ENCODE measurements around the gene BCAS1. TPM values are rescaled to one million over a fixed set of nuclear protein-coding genes. Genes with fewer than 3 reads are reported as not detected.

Gene BCAS1
- polyA plus RNA-seq, 1 donor, result 4.2 TPM

DNA sequence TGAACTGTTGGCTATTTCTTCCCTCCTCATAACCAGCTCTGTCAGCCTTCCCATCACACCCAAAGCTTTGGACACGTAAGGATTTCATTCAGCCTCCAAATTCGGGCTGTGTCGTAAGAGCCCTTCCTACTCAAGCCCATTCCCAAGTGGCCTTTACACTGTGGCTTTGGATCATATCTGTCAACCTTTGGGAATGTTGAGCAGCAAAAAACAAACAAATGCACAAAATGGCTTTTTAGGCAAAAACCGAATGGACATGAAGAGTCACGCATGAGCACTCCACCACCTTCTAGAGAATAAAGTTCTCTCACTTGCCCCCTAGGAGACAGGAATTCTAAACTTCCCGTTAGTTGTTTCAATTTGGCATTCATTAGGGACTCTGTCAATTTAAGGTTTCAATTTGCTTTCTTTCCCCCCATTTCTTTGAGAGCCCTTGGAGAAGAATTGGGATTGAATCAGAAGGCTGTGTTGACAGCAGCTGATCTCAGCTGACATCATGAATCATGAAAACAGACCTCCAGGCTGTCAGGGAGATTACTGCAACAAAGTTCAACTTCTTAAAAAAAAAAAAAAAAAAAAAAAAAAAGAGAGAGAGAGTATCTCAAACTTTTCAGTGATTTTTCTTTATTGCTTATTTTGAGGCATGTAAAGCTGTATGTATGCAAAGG is 110.3 kb downstream of the BCAS1 start:
- no peak for DNase-seq

DNA sequence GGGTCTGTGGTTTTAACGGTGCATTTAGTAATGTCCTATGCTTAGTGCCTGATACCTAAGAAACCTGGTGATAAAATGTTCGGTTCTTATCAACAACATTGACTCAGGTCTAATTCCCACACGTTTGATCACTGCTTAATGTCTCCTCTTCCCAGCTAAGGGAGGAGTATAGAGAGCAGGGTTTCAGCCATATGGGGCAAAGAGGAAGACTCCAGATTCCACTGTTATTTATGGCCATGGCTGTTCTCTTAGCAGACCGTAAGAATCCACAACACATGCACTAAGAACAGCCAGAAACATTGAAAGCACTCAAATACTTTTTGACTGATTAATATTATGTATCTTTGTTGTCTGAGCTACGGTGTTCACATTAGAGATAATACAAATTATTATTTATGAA is 112.1 kb downstream of the BCAS1 start:
- no peak for DNase-seq

DNA sequence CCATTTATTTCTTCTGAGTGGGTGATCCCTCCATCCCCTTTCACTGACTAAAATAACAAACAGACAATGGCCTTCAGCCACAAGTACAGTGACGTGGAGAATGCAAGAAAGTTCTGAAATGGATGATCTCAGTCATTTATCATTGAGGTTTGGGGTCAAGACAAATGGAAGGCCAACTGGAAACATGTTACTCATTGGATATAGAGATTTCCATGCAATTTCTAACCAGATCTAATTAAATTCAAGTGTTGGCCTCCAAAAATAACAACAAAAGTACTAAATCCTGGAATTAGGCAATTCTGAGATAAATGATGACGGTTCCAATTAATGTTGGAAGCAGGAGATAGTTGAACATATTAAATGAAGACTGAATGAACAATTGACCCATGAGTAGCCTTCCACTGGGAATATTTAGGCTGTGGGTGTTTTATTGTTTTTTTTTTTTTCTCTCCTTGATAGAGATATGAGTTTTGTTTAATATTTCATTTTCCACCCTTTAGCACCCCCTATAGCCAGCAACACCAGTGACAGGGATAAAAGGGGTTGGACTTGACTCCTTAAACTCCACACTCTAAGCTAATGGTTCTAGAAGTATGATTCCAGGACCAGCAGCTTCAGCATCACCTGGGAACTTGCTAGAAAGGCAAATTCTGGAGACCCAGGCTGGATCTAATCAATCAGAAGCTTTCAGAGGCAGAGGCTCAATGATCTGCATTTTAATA is 112.8 kb downstream of the BCAS1 start:
- no peak for DNase-seq

DNA sequence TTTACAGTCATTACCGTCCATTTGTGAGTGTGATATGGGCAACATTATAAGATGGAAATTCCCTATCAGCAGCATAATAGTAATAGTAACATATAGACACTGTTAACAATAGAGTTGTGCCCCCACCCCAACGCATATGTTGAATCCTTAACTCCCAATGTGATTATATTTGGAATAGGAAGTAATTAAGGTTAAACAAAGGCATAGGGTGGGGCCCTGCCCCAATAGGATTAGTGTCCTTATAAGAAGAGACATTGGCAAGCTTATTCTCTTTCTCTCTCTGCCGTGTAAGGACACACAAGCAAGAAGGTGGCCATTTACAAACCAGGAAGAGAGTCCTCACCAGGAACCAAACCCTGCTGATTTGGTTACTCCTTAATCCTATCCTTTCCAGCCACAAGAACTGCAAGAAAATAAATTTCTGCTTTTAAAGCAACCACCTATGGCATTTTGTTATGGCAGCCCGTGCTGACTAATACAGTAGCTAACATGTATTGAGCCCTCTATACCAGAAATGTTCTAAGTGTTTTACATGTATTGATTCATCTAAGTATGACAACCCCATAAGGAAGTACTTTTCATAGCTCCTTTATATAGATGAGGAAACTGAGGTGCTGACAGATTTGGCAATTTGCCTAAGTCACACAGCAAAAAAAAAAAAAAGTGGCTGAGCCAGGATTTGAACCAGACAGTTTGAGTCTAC is 114.2 kb downstream of the BCAS1 start:
- no peak for DNase-seq

DNA sequence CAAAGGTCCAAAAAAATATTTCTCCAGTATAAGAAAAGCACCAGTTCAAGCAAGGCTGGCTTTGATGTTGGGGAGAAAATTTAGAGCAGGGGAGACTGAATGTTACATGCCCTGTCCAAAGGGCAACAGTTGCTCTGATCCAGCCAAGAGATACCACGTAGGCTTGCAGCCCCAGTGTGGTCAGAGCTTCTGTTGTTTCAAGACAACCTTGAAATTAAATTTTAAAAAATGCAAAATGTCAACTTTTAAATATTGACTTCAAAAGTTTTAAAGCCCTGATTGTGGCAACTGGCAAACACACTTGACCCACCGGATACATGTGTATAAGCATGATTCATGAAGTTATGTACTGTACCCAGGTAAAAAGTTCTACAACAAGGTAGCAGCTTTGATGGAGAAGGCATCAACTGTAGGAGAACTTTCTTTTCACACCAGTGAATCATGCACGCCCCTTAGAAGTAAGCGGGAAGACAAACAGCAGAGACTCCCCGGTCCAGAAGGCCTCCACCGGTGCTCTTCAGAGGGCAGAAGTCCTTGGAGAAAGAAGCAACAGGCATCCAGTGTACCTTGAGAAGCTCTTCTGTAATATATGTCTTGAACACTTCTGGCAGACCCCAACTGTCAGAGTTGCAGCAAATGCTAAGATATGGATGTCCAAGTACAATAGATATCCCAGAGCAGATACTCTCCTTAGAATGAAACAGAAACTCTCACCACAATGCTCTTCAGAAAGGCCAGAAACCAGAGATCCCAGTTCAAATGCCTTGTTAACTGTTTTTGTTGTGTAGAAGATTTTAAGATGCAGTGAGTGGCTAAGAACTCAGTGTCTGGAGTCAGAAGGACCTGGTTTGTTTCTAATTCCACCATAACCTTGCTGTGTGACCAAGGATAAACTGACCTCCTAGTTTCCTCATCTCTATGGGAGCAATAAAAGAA is 115.4 kb downstream of the BCAS1 start:
- DNase-seq, result no peak

DNA sequence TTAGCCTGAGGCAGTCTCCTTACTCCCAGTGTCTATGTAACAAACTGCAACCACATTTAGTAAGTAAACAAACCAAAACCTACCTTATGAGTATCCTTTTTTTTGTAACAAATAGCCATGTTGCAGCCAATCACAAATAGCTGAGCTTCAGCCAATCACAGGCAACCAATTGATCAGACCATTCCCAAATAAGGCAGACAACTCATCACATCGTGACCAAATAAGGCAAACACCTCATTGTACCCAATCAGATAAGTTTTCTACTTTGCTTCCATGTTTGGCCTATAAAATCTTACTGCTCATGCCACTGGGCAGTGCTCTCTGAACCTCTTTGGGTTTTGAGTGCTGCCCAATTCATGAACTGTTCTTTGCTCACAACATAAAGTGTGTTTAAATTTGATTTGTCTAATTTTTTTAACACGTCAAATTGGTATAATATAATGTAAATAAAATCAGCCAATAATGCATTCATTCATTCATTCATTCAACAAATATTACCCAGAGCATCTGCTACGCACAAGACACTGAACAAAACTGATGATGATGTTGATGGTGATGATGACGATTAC is 117.8 kb downstream of the BCAS1 start:
- DNase-seq, result no peak

DNA sequence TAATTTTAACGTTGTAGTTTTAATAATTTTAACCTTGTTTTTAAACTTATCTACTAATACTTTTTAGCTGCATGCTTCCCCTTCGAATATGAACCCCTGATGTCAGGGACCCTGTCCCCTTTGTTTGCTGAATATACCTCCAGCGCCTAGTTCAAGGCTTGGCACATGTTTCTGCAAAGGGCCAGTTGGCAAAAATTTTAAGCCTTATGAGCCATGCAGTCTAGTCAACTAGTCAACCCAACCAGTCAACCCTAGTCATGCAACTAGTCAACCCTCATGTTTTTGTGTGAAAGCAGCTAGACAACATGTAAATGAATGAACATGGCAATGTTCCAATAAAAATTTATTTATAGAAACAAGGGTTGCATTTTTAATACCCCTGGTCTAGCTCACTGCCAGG is 119.8 kb downstream of the BCAS1 start:
- no peak for DNase-seq

DNA sequence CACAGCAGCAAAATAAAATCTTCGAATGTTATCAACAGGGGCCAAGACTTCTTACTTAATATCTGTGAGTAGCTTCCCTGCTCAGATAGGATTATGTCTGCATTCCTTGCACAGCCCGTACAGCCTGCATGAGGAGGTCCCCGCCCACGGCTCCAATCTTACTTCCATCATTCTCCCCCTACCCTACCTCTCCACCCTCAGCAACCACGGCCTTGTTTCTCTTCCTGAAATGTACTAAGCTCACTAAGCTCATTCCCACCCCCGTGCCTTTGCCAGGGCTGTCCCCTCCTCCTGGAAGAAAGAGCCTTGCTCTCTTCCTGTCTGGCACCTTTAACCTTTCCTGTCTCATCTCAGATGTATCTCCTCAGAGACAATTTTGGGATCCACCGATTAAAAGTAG is 120.4 kb downstream of the BCAS1 start:
- no peak for DNase-seq

DNA sequence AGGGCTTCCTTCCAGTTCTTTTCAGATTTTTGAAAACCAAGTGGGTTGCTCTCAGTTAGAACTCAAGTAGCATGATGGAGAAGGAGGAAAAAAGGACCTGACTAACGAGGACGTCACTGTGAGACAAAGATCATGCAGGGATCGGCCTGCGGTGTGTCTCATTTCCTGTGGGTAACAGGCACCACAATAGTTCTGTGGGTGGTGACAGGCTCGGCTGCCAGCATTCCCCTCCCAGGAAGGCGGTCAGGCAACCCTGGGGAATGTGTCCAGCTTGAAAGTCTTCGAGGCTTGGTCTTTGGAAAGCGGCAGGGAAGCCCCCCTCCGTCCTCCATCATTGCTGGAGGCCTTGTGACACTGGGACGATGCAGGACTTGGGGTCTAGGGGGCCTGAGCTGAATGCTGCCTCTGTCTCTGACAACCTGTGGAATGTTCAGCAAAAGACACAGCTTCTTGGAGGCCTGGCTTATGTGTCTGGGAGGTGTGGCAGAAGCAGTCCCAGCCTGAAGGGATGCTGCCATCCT is 121.0 kb downstream of the BCAS1 start:
- no peak for DNase-seq

DNA sequence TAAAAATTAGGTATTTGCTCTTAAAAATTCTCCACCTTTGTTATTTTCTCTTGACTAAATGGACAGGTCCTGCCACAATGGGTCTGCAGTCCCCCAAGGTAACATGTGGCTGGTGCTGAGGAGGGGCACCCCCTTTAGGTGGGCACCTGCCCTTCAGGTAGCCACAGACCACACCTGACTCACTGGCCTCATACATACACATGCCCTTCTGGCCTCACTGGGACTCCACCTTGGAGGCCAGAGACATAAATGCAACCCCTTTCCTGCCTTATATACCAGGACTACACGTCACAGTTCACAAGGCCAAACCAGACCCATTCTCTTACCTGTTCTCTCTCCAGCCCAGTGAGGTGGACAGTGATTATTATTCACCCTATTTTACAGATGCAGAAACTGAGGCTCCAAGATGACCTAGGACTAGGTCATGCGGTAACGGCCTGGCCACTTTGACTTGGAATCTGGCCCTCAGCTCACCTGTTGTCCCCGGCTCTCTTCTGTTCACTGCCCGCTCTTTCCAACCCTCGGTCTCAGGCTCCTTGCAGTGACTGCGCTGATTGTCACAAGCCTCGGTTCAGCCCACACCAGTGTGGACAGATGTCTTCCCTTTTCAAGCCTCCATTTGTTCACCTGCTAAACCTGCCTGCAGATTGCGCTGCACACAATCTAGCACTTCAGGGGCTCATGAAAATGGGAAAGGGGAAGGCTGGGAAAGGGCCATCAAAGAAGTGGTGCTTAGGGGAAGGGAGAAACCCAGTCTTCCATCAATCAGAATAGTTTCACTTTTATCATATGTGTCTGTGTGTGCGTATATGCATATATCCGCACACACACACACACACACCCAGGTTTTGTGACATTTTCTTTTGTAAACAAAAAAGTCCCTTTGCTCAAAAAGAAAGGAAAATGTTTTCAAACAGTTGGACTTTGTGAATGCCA is 121.7 kb downstream of the BCAS1 start:
- no peak for DNase-seq

DNA sequence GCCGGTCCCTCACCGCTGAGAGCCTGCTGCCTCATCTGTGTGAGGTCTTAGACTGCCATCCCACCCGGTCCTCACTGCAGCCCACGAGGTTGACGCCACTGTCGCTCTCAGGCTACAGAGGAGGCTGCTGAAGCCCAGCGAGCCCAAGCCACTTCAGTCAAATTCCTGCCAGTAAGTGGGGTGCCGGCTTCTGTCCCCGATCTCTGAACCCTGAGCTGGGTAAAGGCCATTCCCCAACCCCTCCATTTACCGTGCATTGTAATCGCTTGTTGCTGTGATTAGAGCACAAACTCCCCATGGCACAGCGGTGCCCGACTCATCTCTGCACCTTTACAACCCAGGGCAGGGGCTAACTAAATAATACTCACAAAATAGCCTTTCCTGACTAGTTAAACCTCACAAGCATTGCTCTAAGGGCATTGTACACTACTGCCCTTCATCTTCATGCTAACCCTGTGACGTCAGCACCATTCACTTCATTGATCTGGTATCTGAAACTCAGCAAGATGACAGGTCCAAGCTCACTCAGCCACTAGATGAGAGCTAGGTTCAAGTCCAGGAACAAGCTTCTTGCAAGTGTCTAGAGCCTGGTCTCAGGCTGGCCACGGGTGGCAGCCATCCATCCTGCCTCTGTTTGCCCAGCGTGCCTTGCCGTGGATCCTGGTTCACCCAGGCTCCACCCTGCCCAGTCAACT is 122.7 kb downstream of the BCAS1 start:
- DNase-seq, result no peak

DNA sequence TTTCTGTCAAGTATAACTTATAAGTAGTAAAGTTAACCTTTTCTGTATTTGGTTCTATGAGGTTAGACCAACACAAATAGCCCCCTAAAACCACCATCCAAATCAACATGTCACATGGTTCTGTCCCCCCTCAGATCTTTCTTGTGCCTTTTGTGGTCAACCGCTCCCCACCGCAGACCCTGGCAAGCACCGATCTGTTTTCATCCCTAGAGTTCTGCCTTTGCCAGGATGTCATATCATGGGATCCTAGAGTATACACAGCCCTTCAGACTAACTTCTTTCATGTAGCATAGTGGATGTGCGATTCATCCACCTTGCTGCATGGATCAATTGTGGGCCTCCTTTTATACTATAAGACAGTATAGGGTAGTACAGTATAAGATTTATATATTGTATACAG is 124.3 kb downstream of the BCAS1 start:
- no peak for DNase-seq

DNA sequence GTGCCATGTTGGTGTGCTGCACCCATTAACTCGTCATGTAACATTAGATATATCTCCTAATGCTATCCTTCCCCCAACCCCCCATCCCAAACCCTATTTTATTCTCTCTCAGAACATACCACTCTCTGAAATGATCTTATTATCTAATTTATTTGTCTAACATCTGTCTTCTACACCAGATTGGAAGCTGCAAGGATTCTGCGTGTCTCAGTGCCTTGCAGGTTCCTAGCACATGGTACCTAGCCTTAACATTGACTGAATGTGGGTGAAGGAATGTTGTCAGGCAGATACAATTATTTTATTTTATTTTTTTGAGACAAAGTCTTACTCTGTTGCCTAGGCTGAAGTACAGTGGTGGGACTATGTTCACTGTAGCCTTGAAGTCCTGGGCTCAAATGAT is 124.9 kb downstream of the BCAS1 start:
- DNase-seq, result no peak

DNA sequence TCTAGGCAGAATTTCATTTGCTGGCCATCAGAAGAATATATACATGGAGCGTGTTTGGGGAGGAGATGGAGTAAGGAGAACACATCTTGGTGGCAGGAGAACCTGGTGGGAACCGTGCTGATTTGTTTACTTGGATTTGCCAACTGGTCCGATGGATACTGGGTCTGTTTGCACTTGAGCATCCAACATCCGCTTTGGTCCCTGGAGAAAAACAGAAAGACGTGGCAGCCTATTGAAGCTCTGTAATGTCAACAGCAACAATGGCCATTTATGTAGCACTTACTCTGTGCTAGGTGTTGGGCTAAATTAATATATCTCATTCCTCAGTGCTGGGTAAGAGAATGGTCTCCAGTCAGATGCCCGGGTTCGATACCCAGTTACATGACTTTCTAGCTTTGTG is 125.6 kb downstream of the BCAS1 start:
- DNase-seq, result no peak

DNA sequence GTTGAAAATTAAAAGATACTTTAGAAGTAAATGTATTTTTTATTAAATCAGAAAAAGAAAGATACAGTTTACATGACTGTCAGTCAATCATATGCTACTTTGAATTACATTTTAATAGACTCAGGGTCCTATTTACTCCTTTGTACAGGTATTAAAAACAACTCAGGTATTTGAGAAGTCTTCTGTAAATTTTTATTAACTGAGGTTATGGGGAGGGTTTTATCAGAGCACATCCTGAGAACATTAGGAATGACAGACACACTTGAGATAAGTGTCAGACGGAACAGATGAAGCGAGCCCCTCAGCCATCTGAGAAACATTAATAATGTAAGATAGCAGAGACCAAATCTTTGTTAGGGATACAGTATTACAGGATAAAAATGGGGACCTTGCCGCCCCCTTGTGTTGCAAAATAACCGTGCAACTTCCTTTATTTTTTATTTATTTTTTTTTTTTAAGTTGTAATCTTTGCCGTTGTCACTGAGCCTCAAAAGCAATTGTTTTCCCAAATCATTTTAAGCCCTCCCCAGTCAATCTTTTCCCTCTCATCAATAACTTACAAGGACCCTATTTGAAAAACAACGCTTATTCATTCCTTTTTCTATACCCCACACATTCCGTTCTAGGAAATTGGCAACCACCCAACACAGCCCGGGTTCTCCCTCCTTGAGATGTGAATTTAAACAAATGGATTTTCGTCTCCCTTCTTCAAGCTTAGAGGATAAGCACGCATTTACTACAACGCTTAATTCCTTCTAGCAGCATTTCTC is 126.7 kb downstream of the BCAS1 start:
- no peak for DNase-seq

DNA sequence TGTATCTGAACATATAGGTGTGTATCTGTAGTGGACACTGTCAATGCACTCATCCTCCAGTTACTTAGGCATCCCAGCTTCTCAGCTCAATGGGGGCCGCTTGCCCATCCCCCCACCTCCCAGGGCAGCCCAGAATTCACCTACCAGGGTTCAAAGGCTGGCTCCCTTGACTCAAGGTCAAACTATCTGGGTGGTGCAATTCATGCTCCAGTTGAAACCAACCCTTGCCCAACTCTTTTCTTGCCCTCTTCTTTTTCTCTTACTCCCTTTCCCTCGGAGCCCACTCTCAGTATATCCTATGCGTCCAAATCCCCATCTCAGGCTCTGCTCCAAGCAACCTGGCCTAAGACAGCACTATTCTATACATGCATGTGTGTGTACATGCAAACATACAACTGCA is 127.4 kb downstream of the BCAS1 start:
- DNase-seq, result no peak

DNA sequence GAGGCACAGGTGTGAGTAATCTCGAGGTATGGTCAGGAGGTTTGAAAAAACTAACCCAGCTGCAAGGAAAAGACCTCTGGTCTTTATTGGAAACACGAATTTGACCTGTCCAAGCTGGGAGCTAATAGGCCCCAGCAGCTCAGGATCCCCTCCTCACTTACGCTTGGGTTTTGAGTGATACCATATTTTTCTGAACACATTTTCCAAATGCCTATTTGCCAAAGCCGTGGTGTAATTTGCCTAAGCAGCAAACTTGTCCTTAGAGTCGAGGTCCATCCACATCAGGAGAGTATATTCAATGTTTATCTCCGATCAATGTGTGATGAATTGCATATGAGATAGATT is 128.0 kb downstream of the BCAS1 start:
- DNase-seq, result no peak

DNA sequence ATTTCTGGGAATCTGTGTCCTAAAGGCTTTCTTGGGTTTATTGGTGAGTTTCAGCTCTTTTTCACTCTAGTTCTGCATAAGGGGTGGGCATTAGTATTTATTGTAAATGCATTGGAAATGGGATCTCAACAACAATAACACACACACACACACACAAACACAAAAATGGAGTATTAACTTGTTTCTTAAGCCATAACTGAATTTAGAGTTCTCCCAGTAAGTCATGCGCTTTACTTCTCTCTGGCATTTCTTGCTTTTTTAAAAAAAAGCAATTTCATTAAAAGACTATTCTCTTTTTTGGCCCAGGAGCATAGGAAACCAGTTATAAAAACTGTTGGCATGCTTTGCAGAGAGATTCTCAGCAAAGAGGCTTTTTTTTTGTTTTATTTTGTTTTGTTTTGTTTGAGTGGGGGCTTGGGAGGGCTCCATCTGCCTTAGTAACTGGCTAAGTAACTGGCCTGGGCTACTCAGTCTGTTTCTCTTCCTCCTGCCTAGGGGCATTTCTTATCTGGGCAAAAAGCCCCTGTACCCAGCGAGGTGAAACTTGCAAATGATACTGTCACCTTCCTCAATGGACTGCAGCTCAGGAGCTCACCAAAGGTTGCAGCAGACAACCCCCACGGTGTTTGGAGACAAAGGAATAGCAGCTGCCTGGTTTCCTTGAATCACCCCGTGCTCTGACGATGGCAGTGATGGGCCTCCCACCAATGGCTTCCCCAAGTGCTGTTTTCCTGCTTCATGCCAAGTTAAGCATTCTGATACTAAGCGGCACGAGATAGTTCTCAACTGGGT is 128.5 kb downstream of the BCAS1 start:
- no peak for DNase-seq

All from left kidney (tissue), 2 donors.